ENCODE measurements around the gene GC.
"Not testable (repeated sequence)": the region's sequence is repeated elsewhere in the genome, so short reads cannot be mapped to it uniquely, and the experiment has no call there.

GRCh38 chr4:71805230-71805629 lies 21.4 kb upstream of the GC start:
- not testable (repeated sequence) for TF ChIP-seq TAF1 (IDR thresholded peaks at IDR 0.05; ENCODE audit: borderline replicate concordance, low read depth, low read length); POLR2A (IDR thresholded peaks at IDR 0.05; ENCODE audit: low read depth, low read length)

Measured in GM12892 (cell line).